Left forelimb (tissue), 1 donor: ENCODE measurements around the gene PCDH12.

Source experiments
- DNase-seq: peaks from one replicate; pipeline ENCODE4 v3.0.0-alpha.2; 2018; ENCODE audit warnings: low spot score

PCDH12 gene

DNA sequence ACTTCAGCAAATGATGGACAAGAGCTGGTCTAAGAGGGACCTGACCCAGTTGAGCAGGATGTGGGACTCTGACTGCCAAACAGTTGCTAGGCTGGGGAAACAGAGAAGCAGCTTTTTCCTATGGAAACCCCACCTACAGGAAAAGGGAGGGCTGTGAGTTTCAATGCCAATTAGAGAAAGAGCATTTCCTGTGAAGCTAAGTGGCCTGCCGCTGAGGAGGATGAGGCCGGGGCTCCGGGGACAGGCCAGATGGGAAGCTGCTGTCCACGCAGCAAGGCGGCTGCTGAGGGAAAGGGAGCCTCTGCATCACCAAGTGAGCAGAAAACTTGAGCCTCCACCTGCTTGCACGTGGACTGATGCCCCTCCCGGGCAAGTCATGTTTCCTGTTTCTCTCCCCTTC lies at the start of gene PCDH12:
TSS of gene PCDH12 (minus strand) at position 90 of the 400 bp plus-strand sequence. CDS start 351 bp downstream, outside the sequence.
- DNase-seq = peak; percentile 81

DNA sequence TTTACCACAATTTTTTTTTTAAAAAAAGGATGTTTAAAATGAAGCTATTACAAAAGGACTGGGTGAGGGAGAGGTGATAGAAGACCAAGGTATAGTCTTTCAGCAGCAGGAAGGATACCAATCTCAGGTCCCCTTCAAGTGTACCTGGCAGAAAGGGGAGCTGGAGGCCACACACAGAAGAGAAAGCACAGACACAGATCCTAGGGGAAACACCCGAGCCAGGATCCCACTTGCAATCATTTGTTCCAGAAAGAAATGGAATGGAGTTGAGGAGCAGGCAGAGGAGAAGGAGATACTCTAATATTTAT lies 49.2 kb upstream of the PCDH12 start:
- DNase-seq = no peak

DNA sequence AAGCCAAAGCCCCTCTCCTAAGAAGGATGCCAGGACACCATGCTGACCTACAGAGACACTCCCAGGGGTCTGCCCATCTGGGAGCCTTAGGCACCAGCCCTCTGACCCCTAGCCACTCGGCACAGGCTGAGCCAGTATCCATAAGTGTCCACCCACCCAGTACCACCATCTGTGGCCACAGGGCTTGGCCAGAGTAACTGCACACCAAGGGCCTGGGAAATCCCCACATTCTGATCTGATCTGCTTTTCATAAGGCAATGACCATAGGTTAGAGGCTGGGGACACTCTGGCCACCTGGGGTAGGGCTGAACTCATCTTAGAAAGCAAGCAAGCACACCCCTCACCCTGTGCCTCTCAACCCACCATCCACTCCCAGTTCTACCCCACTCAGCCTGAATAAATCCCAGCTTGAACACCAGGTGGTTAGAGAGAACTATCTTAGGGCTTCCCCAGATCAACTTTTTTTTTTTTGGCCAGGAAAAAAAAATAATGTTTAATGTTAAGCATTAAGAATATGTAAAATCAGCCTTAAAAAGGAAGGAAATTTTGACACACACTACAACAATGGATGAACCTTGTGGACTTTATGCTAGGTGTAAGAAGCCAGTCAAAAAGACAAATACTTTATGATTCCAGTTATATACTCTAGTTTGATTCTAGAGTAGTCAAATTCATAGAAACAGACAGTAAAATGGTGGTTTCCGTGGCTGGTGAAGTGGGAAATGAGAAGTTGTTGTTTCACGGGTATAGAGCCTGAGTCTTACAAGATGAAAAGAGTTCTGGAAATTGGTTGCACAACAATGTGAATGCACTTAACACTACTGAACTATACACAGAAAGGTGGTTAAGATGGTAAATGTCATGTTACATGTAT lies 48.6 kb upstream of the PCDH12 start:
- no peak for DNase-seq

DNA sequence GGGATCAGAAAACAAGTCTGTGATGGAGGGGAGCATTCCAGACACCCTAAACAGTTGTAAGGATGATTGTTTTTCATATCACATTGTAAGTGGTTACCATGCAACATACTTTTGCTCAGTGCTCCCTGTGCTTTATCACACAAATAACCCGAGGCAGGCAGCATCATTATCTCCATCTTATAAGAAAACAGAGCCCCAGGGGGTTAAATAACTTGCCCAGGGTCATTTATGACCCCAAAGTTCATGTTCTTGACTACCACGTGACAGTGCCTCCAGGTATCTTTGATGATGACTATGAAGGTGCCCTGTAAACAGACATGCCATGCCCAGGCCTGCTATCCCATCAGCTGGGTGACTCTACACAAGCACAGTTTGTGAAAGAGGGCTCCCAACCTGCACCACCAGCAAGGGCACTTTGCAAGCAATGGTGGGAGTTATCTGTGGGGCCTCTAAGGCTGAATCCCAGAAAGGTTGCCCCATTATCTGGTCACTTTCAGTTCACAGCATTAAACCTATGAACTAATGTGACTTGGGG lies 45.3 kb upstream of the PCDH12 start:
- DNase-seq = no peak

DNA sequence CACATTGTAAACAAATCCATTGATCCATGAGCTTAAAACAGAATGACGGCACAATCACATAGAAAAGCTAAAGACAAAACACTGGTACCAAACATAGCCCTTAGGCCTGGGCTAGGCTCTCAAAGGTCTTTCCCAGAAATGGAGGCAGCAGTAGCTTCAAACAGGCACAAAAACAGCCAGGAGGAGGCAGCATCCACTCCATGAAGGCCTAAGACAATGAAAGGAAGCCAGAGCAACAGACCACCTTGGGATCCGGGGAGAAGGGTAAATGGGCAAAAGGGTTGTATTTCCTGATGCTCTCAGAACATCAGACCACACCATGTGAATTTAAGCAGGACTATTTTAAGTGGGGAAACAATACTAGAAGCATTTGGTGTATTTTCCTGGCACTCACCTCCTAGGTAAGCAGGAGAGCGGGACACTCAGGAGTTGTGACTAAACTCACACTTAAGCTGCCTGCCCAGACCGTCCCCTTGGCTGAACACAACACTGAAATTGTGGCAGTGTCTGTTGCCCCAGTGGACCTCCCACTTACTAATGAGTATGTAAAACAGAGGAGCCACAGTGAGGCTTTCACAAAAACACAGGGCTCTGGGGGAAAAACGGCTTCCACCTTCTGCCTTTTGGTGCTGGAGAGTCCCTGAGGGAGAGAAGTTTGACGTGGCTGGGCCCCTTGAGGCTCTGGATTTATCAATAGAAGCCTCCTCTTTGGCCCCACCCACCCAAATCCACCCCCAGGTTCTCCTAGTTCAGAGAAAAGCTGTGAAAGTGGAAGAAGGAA lies 42.9 kb upstream of the PCDH12 start:
- no peak for DNase-seq

DNA sequence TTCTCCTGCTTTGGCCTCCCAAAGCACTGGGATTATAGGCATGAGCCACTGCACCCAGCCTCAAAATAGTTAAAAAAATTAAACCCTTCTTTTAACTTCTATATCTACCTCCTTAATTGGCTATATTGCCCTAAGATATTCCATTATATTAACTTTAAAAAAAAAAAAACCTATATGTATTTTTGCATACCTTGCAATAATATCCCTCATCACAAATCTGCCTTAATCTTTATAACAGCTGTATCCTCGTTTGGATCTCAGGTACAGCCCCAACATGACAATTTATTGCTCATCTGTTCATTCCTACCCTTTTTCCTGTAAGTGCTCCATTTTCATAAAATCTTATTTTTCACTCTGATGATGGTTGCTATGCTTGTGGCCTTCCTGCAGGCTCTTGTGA lies 42.2 kb upstream of the PCDH12 start:
- no peak for DNase-seq

DNA sequence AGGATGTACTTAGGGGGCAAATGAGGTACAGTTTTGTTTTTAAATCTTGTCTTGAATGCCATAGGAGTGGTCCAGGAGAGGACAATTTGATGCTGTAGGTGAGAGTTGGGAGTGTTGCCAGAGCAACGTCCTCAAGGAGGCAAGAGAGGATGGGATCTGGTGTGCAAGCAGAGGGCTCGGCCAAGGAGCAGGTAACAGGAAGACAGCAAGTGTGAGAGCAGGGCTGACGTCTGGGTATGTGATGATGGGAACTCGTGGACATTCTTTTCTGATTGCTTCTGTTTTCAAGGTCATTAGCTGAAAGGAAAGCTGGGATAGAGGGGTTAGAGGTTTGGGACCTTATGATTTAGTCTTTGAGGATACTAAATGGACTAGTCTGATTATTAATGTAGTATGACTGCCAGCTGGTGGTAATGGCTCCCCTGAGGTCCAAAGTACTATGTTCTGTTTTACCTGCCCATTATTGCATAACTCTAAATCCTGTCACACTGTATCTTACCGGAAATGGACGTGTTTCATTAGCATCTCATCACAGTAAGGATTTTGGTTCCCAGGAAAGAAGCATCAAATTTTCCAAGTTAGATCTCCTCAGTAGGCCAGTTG lies 39.5 kb upstream of the PCDH12 start:
- no peak for DNase-seq

DNA sequence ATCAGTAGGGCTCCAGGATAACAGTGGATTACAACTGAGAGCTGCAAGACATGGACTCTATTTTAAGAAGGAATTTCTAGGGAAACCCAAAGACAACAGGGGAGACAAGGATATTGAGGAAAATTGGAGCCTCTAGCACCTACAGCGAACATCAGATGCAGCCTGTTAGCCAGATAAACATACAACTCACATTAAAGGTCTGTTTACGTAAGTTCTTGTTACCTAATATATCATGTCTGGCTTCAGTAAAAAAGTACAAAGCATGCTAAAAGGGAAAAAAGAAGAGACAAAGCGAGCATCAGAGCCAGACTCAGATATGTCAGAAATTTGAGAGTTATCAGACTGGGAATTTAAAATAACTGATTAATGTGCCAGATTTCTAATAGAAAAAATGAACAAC lies 37.7 kb upstream of the PCDH12 start:
- DNase-seq = no peak

DNA sequence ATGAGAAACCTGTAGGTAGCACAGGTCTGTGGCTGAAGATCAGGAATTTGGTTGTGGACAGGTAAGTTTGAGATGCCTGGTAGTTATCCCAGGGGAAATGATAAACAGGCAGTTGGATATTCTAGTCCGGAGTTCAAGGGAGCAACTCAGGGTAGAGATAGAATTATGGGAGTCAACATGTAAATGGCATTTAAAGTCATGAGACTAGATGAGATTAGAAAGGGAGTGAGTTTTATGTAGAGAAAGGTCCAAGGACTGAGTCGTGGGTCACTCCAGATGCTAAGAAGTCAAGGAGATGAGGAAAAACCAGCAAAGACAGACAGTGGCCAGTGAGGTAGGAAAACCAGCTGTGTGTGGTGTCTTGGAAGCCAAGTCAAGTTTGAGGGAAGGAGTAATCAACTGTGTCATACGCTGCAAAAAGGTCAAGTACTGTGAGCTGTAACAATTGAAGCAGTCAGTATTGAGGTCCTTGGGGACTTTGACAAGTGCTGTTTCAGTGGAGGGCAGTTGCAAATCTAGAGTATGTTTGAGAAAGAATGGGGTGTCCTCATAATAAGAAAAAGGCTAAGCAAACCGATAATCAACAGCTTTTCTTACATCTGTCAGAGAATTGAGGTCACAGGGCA lies 36.6 kb upstream of the PCDH12 start:
- no peak for DNase-seq

DNA sequence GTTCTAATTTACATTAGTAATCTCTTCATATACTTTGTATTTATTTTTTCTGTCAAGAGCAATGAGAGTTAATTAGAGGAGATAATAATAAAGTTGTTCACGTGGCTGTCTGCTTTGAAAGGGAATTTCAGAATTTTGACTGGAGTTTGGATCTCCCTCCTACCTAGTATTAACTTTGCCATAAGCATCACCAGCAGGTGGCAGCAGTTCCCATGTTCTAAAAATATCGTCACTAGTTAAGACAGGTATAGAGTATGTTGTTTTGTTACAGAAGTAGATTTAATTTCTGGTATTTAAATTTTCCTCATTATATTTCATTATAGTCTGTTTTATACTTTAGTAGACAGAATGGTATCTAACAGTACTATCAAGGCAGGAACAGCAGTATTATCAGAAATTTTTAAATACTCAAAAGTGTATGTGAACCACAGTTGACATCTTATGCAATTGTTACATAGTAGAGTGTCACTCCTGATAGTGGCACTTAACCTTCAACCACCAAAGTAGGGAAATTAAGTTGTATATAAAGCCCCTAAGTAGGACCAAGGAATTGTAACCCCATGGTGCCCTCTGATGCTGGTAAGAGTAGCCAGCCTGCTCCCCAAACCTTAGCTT lies 34.5 kb upstream of the PCDH12 start:
- DNase-seq = no peak

DNA sequence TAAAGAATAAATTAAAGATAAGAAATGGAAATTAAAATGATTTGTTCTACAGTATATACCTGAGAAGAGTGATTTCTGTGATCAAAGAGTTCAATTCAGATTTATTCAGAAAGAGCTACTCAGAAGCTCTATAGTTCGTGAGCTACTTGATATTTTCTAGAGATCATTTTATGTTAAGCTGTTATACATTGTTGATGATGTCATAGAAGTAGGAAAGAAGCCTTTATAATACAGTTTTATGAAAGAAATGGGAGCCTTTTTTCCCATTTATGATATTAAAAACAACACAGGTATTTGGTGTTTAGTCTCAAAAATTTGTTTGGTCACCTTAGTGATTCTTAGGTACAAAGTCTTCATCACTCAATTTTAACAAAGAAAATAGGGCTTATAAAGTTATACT lies 31.7 kb upstream of the PCDH12 start:
- DNase-seq = no peak

DNA sequence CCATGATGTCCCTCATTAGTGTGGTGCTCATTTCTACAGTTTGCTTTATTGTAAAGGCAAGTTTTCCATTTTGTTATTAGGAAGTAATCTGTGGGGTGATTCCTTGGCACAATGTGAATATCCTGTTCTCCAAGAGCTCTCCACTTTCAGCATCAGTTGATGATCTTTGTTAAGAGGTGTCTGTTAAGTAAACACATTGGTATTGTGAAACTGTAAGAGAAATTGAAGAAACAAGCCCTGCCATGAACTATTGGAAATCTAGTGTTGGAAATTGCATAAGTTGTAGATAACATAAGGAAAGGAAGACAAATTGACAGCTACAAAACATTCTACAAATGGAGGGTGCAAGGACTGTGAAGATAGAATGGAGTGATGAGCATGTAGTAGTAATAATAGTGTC lies 28.1 kb upstream of the PCDH12 start:
- no peak for DNase-seq

DNA sequence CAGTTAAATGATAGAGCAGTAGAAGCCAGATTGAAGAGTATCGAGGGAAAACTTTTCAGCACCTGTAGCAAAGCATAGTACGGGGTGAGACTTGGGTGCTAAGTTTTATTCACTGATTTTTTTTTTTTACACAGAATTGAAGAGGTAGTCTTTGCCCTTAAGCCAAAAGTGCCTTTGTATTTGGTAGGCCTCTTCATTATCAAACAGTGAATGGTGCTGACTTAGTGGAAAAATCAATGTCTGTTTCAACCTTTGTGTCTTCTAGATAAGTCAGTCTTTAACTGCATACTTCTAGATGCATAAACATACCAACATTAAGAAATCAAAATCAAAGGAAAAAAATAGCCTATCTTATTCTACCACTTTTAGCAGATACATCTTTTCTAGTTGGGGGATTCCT lies 24.6 kb upstream of the PCDH12 start:
- no peak for DNase-seq

DNA sequence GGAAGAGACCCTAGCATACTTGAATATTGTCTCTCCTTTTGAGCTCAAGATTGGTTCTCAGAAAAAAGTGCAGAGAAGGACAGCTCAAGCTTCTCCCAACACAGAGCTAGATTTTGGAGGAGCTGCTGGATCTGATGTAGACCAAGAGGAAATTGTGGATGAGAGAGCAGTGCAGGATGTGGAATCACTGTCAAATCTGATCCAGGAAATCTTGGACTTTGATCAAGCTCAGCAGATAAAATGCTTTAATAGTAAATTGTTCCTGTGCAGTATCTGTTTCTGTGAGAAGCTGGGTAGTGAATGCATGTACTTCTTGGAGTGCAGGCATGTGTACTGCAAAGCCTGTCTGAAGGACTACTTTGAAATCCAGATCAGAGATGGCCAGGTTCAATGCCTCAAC lies 20.4 kb upstream of the PCDH12 start:
- DNase-seq = no peak

DNA sequence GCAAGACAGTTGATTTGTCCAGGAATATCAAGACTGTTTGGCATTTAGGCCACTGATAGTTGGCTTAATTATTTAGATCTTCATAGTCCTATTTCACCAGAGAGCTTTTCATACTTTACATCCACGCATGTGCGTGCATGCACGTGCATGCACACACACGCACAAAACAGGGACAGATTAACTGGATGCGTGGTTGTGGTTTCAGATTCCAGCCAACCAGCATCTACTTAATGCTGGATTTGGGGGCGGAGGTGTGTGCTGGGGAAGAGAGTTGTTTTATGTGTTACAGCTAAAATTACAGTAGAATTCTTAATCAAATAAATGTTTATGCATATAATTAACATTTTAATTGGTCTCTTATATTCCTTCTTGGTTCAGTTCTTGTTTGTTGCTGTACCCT lies 18.2 kb upstream of the PCDH12 start:
- DNase-seq = no peak

DNA sequence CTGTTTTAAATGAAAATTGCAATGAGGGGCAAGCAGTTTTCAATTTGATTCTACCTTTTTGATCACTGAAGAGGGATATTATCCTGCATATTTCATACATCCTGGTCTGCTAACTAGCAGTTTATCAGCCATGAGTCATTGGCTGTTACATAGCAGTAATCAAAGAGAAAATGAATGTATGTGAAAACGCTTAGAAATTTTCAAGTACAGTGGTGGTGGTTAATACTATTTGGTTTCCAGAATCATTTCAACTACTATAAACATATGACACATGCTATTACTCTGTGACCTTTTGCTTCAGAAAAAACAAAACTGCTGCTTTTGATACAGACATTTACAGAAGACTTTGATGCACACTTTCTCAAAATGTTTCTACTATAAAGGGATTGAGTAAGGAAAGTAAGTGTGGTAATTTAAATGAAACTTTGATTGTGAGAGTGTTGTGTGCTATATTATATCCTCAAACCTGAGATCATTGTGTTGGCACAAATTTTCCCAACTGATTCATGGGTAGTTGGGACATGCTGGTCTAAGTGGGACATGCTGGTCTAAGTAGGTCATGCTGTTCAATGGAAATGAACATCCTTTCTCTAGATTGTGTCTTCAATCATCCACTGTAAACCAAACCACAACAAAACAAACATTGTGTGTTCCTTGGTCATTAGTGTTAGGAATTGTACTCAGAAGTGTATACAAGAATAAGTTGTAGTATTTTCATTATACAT lies 16.0 kb upstream of the PCDH12 start:
- DNase-seq = no peak

DNA sequence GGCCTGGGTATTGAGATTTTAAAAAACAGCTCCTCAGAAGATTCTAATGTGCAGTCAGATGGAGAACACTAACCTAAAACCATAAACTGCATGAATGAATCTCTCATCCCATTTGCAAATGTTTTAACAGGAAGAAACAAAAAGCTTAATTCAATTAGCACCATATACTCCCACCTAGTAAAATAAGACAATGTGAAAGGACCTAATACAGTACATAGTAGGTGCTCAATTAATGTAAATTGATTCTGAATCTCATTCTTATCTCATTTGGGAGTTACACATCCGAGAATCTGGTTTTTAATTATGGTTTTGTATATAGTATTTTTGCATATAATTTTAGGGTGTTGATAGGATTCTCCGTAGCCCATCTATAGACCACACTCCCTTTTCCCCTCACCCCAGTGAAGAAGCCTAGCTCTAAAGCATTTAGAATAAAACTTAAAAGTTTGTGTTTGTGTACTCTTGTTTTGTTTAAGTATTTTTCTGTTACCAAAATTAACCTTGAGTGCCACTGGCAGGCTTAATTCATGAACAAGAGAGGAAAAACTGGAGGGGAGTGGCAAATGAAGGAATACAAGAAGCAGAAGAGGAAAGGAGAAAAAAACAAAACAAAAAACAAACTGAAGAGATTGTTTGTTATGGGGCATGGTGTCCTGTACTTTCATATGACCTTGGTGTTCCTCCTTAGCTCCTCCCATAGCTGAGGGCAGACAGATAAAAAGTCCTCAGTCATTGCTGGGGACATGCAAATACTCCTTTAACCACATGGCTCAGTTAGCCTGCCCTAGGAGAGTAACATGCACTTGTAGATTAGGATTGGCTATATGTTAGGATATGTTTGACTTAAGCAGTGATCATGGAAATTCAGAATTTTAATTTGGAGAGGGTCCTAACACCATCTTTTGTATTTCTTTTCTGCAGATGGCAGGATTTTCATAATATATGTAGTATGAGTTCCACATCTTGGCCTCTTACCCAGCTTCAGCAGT lies 12.1 kb upstream of the PCDH12 start:
- DNase-seq = no peak

DNA sequence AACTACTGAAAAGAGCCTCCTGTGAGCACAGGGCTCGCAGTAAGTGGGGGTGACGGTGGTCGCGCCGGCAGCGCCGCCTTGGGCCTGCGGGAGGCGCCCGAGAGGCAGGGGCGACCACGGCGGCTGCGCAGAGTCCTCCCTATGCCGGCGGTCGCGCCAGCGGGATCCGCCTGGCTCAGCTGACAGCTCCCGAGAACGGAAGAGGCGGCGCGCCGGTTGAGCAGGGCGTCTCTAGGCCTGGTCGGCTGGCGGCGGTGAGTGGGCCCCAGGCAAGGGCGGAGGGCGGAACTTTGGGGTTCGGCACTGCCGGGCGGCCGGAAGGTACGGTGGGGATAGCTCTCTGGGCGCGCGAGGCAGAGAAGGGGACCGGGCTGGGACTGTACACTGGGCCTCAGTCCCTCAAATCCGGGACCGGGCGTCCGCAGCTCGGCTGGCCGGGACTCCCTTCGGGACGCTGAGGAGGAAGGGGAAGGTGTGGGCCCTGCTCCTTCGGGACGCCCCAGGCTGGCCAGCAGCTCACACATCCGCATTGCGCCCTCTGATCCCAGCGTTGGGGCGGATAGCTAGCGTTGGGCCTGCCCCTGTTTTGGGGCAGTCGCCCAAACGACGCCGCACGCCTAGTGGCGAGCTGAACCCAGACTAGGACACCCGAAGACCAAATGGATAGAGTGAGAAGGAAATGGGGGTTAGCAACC lies 11.1 kb upstream of the PCDH12 start, which contains the start of gene RNF14:
TSS of gene RNF14 (plus strand) at position 192 of the 695 bp plus-strand sequence. CDS start 4,484 bp downstream, outside the sequence.
- DNase-seq = peak; percentile 95

DNA sequence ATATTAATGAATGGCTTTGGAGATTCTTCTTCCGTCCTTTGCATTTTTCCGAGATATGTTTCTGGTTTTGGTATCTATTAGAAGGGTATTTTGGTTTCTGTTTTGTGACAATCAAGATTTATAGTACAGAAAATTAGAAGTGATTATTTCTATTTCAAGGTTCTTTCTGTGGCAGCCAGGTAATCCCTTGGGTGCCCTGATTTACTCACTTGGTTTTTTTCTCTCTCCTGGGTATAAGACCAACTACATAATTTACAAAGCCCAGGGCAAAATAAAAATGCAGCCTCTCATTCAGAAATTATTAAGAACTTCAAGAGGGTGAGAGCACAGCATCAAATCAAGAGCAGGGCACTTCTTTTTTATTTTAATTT lies 8.9 kb upstream of the PCDH12 start:
- DNase-seq = no peak
